ENCODE data around the gene KCNJ18.
"Not testable (repeated sequence)": the region's sequence is repeated elsewhere in the genome, so short reads cannot be mapped to it uniquely, and the experiment has no call there.

The KCNJ18 gene

GRCh38 chr17:21705021-21705601 lies 12.8 kb downstream of the KCNJ18 start:
- no peak for FAIRE-seq

- FAIRE-seq = not testable (repeated sequence)
These were observed 13.4 kb downstream of the KCNJ18 start for GRCh38 chr17:21705746-21706145.

- FAIRE-seq = not testable (repeated sequence)
These were observed 14.2 kb downstream of the KCNJ18 start for GRCh38 chr17:21706546-21706945.

GRCh38 chr17:21707131-21707530 lies 14.8 kb downstream of the KCNJ18 start:
- FAIRE-seq = not testable (repeated sequence)

- not testable (repeated sequence) for FAIRE-seq
These were observed 15.6 kb downstream of the KCNJ18 start for GRCh38 chr17:21707711-21708611.

- not testable (repeated sequence) for FAIRE-seq
These were observed 16.6 kb downstream of the KCNJ18 start for GRCh38 chr17:21708612-21709535.

GRCh38 chr17:21709994-21710393 lies 17.7 kb downstream of the KCNJ18 start:
- not testable (repeated sequence) for FAIRE-seq

GRCh38 chr17:21710486-21710885 lies 18.2 kb downstream of the KCNJ18 start:
- FAIRE-seq = not testable (repeated sequence)

- no peak for FAIRE-seq
These were observed 18.9 kb downstream of the KCNJ18 start for GRCh38 chr17:21711182-21711581.

GRCh38 chr17:21713020-21713419 lies 20.7 kb downstream of the KCNJ18 start:
- FAIRE-seq = not testable (repeated sequence)

GRCh38 chr17:21713631-21714030 lies 21.3 kb downstream of the KCNJ18 start:
- FAIRE-seq = not testable (repeated sequence)

- FAIRE-seq = not testable (repeated sequence)
These were observed 22.4 kb downstream of the KCNJ18 start for GRCh38 chr17:21714676-21715075.

GRCh38 chr17:21715877-21716276 lies 23.6 kb downstream of the KCNJ18 start:
- not testable (repeated sequence) for FAIRE-seq

- FAIRE-seq = not testable (repeated sequence)
These were observed 26.6 kb downstream of the KCNJ18 start for GRCh38 chr17:21718971-21719370.

GRCh38 chr17:21719511-21720226 lies 27.3 kb downstream of the KCNJ18 start:
- not testable (repeated sequence) for FAIRE-seq

GRCh38 chr17:21720566-21720965 lies 28.2 kb downstream of the KCNJ18 start:
- not testable (repeated sequence) for FAIRE-seq

GRCh38 chr17:21722268-21722667 lies 29.9 kb downstream of the KCNJ18 start:
- FAIRE-seq = not testable (repeated sequence)

GRCh38 chr17:21724216-21725006 lies 32.1 kb downstream of the KCNJ18 start:
- FAIRE-seq = not testable (repeated sequence)

GRCh38 chr17:21731076-21731475 lies 38.8 kb downstream of the KCNJ18 start:
- FAIRE-seq = not testable (repeated sequence)

- not testable (repeated sequence) for FAIRE-seq
These were observed 41.6 kb downstream of the KCNJ18 start for GRCh38 chr17:21733931-21734330.

- not testable (repeated sequence) for FAIRE-seq
These were observed 43.5 kb downstream of the KCNJ18 start for GRCh38 chr17:21735814-21736213.
